ENCODE measurements around the gene FAM163A. TPM values are rescaled to one million over a fixed set of nuclear protein-coding genes. Genes with fewer than 3 reads are reported as not detected.

FAM163A gene
- total and polyA plus RNA-seq, 2 experiments from 2014 or later, result 0.06 to 0.42 TPM

DNA sequence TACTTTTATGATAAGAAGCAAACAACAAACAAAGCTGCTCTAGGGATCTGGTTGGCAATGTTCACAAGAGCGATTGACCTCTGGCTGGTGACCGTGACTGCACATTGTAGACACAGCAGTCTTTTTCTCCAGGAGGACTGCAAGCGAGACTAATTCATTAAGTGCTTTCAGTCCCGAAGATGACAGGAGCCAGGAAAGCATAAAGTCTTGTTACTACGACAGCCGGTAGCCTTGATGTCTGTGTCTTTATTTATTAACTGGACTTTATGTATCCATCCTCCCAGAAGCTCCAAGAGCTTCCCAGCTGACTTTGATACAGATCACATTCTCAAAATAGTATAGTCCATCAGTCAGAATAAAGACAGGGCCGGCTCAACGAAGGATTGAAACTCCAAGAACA lies 18.2 kb downstream of the FAM163A start:
- Histone ChIP-seq H3K4me3 (no peak overlapping the region), H3K9me3 (ENCODE audit: low read depth) (no peaks in the 10 kb centered on the region), H3K27me3 (peaks cover 4% of the 10 kb centered on the region), H3K4me1 (ENCODE audit: low read depth) (no peaks in the 10 kb centered on the region), H3K36me3 (no peaks in the 10 kb centered on the region), H3K27ac (no peak overlapping the region)
- DNase-seq (ENCODE audit: low read depth in 1 of 2, low spot score in 1 of 2), result no peak
- TF ChIP-seq, protein P1, sequence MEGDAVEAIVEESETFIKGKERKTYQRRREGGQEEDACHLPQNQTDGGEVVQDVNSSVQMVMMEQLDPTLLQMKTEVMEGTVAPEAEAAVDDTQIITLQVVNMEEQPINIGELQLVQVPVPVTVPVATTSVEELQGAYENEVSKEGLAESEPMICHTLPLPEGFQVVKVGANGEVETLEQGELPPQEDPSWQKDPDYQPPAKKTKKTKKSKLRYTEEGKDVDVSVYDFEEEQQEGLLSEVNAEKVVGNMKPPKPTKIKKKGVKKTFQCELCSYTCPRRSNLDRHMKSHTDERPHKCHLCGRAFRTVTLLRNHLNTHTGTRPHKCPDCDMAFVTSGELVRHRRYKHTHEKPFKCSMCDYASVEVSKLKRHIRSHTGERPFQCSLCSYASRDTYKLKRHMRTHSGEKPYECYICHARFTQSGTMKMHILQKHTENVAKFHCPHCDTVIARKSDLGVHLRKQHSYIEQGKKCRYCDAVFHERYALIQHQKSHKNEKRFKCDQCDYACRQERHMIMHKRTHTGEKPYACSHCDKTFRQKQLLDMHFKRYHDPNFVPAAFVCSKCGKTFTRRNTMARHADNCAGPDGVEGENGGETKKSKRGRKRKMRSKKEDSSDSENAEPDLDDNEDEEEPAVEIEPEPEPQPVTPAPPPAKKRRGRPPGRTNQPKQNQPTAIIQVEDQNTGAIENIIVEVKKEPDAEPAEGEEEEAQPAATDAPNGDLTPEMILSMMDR (IDR thresholded peaks at IDR 0.05; ENCODE audit: low read depth, low read length), result no peak

DNA sequence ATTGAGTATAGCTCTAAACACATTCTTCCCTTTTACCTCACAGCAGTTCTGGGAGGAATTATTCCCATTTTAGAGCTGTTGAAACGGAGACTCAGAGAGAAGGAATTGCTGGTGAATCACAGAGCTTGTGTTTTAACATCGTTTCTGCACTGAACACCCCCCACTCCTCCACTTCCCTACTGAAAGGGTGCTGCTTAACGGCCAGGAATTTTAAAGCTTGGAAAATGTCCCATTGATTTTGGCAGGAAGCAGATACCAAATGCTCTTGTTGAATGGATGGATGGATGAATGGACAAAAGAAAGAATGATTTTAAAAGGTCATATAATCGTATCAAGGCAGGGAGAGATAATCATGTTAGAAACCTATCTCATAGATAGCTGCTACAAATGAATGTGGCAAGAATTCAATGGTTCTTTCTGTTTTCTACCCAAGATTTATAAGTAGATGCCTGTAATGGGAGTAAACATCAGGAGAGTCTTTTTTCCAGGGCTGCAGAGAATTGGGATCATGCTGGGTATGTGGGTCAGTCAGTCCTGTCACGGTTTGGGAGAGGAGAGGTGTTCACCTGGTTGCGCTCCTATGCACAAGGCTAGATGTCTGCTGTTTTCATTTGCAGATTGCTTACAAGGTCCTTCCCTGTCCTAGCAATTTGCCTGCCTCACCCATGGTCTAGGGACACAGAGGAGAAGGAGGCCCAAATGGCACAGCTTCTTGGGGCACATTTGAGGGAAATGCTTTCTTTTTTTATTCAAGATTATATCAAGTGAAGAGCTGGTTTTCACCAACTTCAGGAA lies 19.0 kb downstream of the FAM163A start:
- peak in 1 of 2 donors; percentile 72 for DNase-seq (ENCODE audit: low read depth in 1 of 2, low spot score in 1 of 2)
- Histone ChIP-seq H3K4me3 (no peak overlapping the region), H3K36me3 (no peaks in the 10 kb centered on the region), H3K27me3 (peaks cover 4% of the 10 kb centered on the region), H3K4me1 (ENCODE audit: low read depth) (no peaks in the 10 kb centered on the region), H3K27ac (no peak overlapping the region), H3K9me3 (ENCODE audit: low read depth) (no peaks in the 10 kb centered on the region)
- TF ChIP-seq, protein P1 (IDR thresholded peaks at IDR 0.05; ENCODE audit: low read depth, low read length), result no peak

DNA sequence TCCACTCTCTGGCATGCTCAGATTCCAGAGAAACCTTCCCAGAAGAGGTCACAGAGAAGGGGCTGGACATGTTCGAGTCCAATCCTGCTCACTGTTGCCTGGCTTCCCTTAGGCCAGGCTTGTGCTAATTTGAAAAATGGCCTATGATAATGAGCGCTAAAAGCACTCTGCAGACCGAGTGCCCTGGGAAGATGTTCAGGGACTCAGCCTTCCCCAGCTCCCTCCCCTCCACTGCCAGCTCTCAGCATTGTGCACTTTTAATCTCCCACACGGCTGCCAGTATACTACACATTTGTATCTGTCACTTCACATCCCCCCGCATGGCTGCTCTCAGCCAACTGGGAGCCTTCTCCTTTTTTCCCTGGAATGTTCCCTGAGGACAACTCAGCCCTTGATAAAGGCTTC lies 24.1 kb downstream of the FAM163A start:
- H3K27ac ChIP-seq, result no peak overlapping the region
- no peak for DNase-seq (ENCODE audit: low read depth in 1 of 2, low spot score in 1 of 2)
- H3K4me3 ChIP-seq, result no peak overlapping the region

DNA sequence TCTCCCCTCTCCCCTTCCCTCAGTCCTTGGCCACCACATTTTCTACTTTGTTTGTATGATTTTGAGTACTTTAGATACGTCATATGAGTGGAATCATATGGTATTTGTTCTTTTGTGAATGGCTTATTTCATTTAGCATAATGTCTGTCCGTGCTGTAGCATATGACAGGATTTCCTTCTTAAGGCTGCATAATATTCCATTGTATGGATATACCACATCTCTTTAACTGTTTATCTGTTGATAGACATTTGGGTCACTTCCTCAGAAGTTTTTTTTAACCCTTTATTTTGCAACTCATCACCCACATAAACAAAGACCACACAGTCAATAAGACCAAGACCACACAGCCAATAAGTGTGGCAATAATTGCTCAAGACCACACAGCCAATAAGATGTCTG lies 24.9 kb downstream of the FAM163A start:
- no peak for DNase-seq (ENCODE audit: low read depth in 1 of 2, low spot score in 1 of 2)
- peaks cover 2% of the 10 kb centered on the region for H3K27me3 ChIP-seq
- H3K4me3 ChIP-seq, result no peak overlapping the region
- H3K9me3 ChIP-seq (ENCODE audit: low read depth), result no peaks in the 10 kb centered on the region
- TF ChIP-seq, protein P1 (IDR thresholded peaks at IDR 0.05; ENCODE audit: low read depth, low read length), result no peak
- H3K4me1 ChIP-seq (ENCODE audit: low read depth), result no peaks in the 10 kb centered on the region
- H3K27ac ChIP-seq, result no peak overlapping the region
- no peaks in the 10 kb centered on the region for H3K36me3 ChIP-seq

More for the DNA sequence above, 24.1 kb downstream of the FAM163A start:
- Histone ChIP-seq H3K36me3 (no peaks in the 10 kb centered on the region), H3K4me1 (ENCODE audit: low read depth) (no peaks in the 10 kb centered on the region), H3K27me3 (peaks cover 2% of the 10 kb centered on the region), H3K9me3 (ENCODE audit: low read depth) (no peaks in the 10 kb centered on the region)
- TF ChIP-seq, protein P1 (IDR thresholded peaks at IDR 0.05; ENCODE audit: low read depth, low read length), result no peak

DNA sequence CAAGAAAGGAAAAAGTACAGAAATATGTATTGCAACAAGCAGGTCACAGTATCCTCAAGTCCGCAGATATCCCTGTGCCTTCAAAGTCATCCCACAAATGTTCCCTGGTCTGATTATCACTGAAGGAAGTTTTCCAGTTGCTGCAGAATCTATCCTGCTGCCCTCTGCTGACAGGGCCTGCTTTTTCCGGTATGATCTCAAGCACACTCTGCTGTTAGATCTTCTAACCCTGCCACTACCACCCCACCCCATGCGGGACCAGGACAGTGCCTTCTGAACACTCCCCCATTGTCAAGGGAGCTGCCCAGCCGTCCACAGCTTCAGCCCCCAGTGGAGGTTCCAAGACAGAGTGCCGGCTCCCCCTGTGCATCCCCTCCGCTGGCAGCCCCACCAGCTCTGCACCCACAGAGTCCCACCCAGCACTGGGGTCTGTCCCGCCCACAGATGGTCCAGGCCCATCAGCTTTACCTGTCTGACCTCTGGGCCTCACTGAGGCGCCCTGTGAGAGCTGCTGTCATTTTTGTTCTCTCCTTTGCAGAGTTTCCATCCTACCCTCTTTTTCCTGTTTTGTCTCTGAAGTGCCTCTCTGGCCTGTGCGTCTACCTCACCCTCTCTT lies 27.9 kb downstream of the FAM163A start:
- Histone ChIP-seq H3K4me1 (ENCODE audit: low read depth) (no peaks in the 10 kb centered on the region), H3K36me3 (no peaks in the 10 kb centered on the region), H3K4me3 (no peak overlapping the region), H3K27me3 (no peaks in the 10 kb centered on the region), H3K27ac (no peak overlapping the region), H3K9me3 (ENCODE audit: low read depth) (no peaks in the 10 kb centered on the region)
- TF ChIP-seq, protein P1 (IDR thresholded peaks at IDR 0.05; ENCODE audit: low read depth, low read length), result peak; percentile 45
- DNase-seq (ENCODE audit: low read depth in 1 of 2, low spot score in 1 of 2), result peak in 1 of 2 donors; percentile 45

Data from cardiac muscle cell (in vitro differentiated cells and primary cell).